ENCODE data around the gene ZNF175.

The ZNF175 gene

GRCh38 chr19:51564791-51565190 lies 6.3 kb upstream of the ZNF175 start:
- TF ChIP-seq CTCF (IDR thresholded peaks at IDR 0.05) (no peak), ZFX (IDR thresholded peaks at IDR 0.05; ENCODE audit: borderline replicate concordance) (no peak)
- no peak overlapping the region for H3K27ac ChIP-seq

DNA sequence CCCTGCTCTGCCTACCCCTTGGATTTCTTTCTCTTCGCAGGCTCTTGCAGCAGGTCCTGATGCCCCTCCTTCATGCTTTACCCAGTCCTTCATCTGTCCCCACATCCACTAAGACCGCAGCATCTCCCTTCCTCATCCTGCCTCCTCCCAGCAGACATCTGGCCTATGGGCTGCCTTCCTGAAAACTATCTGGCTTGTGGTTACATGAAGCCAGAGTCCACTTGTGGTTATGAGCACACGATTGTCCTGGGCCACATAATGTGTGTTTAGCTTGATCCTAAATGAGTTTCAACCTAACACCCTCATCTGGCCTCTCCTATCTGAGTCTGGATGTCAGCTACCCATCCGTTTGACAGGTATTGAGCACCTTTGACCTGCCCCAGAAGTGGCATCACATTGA lies 5.5 kb upstream of the ZNF175 start:
- TF ChIP-seq CTCF (IDR thresholded peaks at IDR 0.05) (no peak), ZFX (IDR thresholded peaks at IDR 0.05; ENCODE audit: borderline replicate concordance) (no peak)
- H3K27ac ChIP-seq: no peak overlapping the region

GRCh38 chr19:51566489-51567100 lies 4.5 kb upstream of the ZNF175 start:
- H3K27ac ChIP-seq: no peak overlapping the region
- no peak for TF ChIP-seq CTCF (IDR thresholded peaks at IDR 0.05)

- H3K27ac ChIP-seq: no peak overlapping the region
- no peak for TF ChIP-seq CTCF (IDR thresholded peaks at IDR 0.05)
- no peak for TF ChIP-seq ZFX (IDR thresholded peaks at IDR 0.05; ENCODE audit: borderline replicate concordance)
Observed at GRCh38 chr19:51567583-51567982, 3.5 kb upstream of the ZNF175 start.

DNA sequence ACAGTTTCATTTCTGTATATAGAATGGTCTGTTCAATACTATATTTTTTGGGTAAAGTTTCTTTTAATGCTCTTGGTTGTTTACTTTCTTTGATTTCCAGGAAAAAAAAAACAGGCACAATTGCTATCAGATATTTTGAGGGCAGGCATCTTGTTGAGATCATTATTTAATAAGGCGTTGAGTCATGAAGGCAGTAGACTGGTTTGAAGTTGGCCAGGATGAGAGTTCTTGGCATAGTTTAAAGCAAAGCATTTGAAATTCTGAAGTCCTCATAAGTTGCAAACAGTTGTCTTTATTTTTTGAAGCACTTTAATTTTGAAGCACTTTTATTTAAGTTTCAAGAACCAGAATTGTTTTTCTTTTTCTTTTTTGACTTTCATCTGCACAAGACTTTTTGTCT lies 2.6 kb upstream of the ZNF175 start:
- TF ChIP-seq CTCF (IDR thresholded peaks at IDR 0.05): no peak
- TF ChIP-seq ZFX (IDR thresholded peaks at IDR 0.05; ENCODE audit: borderline replicate concordance): no peak

DNA sequence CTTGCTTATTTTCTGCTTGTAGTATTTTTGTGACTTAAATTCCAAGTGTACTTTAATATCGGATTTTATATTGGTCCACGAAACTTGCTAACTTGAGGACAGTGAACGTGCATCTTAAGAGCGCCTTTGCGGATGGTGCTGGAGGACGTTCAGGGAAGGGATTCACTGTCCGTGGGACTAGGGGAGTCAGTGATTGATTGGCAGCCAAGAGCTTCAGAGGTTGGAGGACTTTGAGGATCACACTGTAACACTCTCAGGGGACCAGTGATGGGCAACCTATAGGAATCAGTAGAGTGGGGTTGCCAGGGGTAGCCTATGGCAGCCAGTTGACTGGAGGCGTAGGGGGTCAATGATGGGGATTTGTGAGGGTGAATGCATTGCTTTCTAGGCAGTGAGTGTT lies 516 bp downstream of the ZNF175 start:
- no peak for TF ChIP-seq ZFX (IDR thresholded peaks at IDR 0.05; ENCODE audit: borderline replicate concordance)
- no peak for TF ChIP-seq CTCF (IDR thresholded peaks at IDR 0.05)
- no peak overlapping the region for H3K27ac ChIP-seq

More for the DNA sequence above, 2.6 kb upstream of the ZNF175 start:
- no peak overlapping the region for H3K27ac ChIP-seq

DNA sequence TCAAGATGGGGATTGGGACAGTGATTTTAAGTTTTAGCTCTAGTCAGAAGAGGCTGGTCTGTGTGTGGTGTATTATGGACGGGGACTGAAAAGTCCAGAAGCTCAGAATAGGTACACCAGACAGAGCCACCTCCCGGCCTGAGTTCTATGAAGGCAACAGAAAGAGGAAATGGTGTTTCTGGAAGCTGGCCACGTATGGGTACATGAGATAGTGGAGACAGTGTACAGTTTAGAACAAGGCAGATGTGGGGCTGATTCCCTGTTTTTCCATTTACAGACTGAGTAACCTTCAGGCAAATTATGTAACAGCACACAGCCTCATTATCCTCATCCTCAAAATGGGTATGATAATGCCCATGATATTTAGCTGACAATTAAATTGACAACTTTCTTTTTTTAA lies 1.3 kb downstream of the ZNF175 start:
- H3K27ac ChIP-seq: no peak overlapping the region
- TF ChIP-seq CTCF (IDR thresholded peaks at IDR 0.05) (no peak), ZFX (IDR thresholded peaks at IDR 0.05; ENCODE audit: borderline replicate concordance) (no peak)
